Fibroblast of lung (primary cell): ENCODE results near the gene ME2.

Source experiments
- CTCF ChIP-seq, 2 donors: IDR thresholded peaks in 1 of 2; conservative IDR thresholded peaks in 1 of 2; 1 replicate in 1 of 2; 2 replicates in 1 of 2; pipeline ENCODE4 v1.5.1; 2011 to 2012; ENCODE audit warnings: low read length in 2 of 2, control low read depth in 1 of 2, inconsistent platforms in 1 of 2, low read depth in 1 of 2, mild to moderate bottlenecking in 1 of 2
- EZH2 ChIP-seq: IDR thresholded peaks from 2 replicates; pipeline ENCODE4 v1.5.1; 2012; ENCODE audit warnings: low read length, control low read depth, mild to moderate bottlenecking; ENCODE audit errors: missing control alignments

GRCh38 chr18:50896093-50896492 lies 17.2 kb downstream of the ME2 start:
- TF ChIP-seq CTCF (conservative IDR thresholded peaks at IDR 0.05 in 1 of 2, IDR thresholded peaks at IDR 0.05 in 1 of 2; ENCODE audit: low read depth in 1 of 2, low read length in 2 of 2) (no peak), EZH2 (no peak)
